MV-4-11 (cell line): ENCODE data around the gene PRRC1.
"Not testable (repeated sequence)": the region's sequence is repeated elsewhere in the genome, so short reads cannot be mapped to it uniquely, and the experiment has no call there.

ENCODE experiments used
- DNase-seq: peaks from one replicate; lab custom pipeline; 2025; lab: John Stamatoyannopoulos, UW

The PRRC1 gene

DNA sequence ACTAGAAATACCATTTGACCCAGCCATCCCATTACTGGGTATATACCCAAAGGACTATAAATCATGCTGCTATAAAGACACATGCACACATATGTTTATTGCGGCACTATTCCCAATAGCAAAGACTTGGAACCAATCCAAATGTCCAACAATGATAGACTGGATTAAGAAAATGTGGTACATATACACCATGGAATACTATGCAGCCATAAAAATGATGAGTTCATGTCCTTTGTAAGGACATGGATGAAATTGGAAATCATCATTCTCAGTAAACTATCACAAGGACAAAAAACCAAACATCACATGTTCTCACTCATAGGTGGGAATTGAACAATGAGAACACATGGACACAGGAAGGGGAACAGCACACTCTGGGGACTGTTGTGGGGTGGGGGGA, 27.8 kb downstream of the PRRC1 start:
- not testable (repeated sequence) for DNase-seq

DNA sequence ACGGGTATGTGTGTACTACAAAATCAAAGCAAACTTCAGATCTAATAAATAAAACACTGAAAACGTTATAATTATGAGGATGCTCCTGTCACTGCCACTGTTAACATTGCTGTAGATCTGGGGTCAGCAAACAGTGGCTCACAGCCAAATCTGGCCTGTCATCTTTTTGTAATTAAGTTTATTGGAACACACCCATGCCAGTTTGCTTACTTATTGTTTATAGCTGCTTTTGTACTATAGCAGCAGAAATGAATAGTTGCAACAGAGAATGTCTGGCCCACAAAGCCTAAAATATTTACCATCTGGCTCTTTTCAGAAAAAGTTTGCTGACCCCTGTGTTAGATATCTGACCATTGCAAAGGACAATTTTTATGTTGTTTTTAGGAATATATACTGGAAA, 32.1 kb downstream of the PRRC1 start:
- no peak for DNase-seq

DNA sequence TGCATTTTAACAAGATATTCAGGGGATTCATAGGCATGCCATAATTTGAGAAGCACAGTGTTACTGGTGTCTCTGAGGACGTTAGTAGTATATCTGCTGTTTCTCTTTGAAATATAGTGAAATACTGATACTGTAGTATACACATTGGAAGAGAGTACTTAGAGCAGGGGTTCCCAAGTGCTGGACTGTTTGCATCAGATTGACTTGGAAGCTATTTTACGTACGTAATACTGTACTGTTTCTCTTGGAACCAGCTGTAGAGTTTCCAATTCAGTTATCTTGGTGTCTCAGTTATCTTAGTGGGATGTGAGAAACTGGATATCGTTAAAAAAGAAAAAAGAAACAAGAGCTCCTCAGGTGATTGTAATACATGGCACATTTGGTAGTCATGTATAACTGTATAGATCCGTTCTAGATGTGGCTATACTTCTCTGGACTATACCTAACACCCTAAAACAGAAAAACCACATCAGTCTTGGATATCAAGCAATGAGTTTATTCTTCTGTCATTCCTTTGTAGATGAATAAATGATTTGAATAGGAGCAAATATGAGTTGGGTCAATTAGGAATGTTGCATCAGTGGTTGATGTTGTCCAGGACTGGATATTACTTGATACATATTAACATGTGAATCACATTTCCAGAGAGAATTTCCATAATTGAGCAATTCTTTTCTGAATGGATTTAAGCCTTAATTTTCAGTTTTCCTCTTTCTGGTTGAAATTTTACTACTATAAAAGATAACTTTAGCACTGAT, 33.4 kb downstream of the PRRC1 start:
- no peak for DNase-seq

GRCh38 chr5:127551410-127552041, 34.1 kb downstream of the PRRC1 start:
- DNase-seq = no peak

DNA sequence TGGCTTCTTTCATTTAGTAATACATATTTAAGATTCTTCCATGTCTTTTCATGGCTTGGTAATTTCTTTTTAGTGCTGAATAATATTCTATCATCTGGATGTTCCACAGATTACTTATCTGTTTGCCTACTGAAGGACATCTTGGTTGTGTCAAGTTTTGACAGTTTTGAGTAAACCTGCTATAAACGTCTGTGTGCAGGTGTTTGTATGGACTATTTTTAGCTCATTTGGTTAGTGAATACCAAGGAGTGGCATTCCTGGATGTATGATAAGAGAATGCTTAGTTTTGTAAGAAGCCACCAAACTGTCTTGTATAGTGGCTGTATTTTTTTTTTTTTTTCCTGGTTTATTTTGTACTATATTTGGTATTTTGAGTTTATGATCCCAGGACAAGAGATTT, 38.4 kb downstream of the PRRC1 start:
- no peak for DNase-seq

DNA sequence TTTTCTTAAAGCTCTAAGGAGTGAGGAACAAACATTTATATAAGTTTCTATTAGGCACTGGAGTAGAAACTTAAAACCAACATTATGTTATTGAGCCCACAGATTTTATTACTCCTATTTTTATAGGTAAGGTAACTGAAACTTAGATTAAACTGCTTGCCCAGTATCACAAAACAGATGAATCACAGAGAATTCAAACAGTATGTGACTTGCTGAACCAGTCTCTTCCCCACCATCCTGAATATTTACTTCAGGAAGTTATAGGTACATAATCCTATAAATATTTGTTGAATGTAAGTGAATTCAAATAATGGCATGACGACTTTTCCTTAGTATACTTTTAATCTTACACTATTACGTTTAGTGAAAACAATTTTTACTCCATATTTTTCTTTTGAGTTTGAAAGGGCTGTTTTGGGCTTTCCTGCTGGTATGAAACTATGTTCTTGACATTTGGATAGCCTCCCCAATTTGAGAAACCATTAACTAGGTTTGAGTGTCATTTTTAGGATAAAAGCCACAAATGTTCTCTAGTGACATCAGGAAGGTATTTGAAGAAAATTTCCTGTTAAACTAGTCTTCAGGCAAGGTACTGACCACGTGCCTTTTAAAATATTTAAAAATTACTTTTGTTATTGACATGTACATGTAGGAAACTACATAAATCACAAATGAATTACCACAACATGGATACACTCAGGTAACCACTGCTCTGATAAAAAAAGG, 39.3 kb downstream of the PRRC1 start:
- no peak for DNase-seq

DNA sequence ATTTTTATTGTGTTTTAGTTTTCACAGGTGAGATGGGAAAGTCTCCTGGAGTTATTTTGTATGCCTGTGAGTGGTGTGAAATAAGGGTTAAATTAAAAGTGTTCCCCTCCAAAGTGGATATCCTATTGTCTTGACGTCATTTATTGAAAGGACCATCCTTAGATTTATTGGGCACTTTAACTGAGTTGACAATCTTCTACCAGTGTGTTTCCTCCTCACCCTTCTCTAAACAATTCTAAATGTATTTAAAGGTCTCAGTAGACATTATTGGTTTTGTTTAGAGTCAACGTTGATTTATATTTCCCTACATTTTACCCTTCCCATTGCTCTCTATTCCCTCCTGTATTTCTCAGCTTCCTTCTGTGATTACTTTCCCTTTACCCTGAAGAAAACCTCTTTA, 40.8 kb downstream of the PRRC1 start:
- DNase-seq = no peak

GRCh38 chr5:127561254-127561653, 43.8 kb downstream of the PRRC1 start:
- DNase-seq = no peak

DNA sequence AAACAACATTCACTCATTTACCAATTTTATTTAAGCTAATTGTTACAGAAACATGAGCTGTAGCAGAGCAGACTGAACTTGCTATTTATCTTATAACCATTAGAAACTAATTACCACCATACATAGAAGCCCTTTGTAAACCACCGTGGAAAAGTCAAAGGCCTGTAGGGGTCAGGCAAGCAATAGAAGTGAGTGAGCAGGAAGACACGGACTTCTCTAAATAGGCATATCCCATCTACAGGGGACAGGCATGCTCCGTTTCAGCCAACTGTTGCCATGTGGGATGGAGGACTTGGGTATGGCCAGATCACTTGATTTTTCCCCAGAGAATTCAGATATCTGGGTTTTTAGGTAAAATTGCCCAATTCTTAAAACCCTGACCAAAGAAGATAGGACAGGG, 44.8 kb downstream of the PRRC1 start:
- peak; percentile 38 for DNase-seq

- DNase-seq = no peak
These were observed 45.7 kb downstream of the PRRC1 start for GRCh38 chr5:127563136-127563535.

GRCh38 chr5:127564002-127564769, 46.7 kb downstream of the PRRC1 start:
- peak; percentile 56 for DNase-seq

DNA sequence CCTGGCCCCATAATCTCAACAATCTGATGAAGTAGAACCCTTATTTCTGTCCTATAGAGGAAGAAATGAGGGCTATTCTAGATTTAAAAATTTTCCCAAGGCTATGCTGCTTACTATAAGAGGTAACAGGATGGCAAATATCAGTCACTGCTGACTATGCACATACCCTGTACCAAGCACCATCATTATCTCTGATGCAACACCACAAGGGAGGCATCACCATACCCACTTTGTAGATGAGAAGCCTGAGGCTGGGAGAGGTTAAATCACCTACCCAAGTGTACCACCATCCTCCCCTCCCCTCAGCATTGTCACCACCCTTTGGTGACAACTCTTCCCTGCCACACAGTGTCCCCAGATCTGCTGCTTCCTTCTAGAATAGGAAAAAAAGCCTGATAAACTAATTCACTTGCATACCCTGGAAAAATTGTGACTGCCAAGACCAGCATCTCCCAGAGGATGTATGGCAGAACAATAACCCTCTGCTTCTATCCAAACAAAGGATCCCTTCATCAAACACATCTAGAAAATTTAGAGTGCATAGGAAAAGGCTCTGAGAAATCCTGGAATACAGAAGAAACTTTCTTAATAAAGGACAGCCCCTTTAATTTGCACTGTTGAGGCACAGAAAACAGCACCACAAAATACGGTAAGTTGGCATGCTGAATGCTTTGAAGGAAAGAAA, 48.3 kb downstream of the PRRC1 start:
- no peak for DNase-seq

- DNase-seq = peak; percentile 63
These were observed 49.8 kb downstream of the PRRC1 start for GRCh38 chr5:127567026-127567768.

DNA sequence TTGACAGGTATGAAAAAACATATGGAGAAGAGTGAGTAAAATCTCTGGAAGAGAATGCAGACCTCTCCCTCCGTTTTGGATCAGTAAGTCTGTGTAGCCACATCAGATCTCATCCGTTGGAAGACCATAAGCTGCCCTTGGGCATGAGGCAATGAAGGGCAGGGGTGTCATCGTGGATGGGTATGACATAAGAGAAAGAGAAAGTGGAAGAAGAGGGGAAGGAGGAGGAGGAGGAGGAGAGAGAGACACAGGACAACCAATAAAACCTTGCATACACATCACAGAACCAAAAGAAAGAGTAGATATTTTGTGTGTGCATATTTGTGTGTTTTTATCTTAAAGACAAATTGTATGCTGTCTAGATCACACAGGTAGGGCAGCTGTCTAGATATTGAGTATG, 50.7 kb downstream of the PRRC1 start:
- no peak for DNase-seq

DNA sequence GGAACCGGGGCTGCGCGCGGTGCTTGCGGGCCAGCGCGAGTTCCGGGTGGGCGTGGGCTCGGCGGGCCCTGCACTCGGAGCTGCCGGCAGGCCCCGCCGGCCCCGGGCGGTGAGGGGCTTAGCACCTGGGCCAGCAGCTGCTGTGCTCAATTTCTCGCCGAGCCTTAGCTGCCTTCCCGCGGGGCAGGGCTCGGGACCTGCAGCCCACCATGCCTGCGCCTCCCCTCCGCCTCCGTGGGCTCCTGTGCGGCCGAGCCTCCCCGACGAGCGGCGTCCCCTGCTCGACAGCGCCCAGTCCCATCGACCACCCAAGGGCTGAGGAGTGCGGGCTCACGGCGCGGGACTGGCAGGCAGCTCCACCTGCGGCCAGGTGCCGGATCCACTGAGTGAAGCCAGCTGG, 52.0 kb downstream of the PRRC1 start:
- DNase-seq = not testable (repeated sequence)

DNA sequence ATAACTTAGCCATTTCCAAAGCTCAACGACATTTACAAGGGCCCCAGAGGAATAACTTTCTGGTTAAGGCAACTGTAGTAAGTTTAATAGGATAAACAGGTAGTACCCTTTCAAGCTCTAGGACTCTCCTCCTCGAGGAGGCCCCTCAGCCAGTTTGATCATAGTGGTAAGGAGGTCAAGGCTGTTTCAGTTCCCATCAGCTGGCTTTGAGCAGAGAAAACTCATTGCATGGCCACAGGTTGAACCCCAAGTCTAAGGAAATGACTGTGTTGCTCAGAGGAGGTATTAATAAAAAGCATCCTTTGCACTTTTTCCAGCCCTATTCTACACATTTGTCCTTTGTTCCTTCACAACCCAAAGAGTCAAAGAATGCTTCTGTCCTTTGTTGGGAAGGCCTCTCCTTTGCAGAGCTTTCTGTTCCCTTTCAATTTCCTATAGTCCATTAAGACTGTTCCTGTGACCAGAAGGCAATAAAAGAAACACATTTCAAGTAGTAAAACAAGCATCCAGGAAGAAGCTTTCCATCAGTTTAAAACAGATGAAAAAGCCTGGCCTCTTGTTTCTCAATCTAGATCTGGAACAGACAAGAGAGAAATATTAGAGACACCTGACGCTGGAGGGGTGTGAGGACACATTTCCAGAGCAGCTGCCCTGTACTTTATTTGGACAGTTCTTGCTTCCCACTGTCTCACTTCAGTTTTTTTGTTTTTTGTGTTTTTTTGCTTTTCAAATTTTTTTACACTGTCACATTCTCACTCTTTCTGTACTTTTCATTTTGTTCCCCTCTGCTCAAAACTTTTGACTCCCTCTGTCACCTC, 54.1 kb downstream of the PRRC1 start:
- DNase-seq = peak; percentile 58

GRCh38 chr5:127572930-127573329, 55.5 kb downstream of the PRRC1 start:
- peak; percentile 3 for DNase-seq

- no peak for DNase-seq
These were observed 57.6 kb downstream of the PRRC1 start for GRCh38 chr5:127574852-127575679.

DNA sequence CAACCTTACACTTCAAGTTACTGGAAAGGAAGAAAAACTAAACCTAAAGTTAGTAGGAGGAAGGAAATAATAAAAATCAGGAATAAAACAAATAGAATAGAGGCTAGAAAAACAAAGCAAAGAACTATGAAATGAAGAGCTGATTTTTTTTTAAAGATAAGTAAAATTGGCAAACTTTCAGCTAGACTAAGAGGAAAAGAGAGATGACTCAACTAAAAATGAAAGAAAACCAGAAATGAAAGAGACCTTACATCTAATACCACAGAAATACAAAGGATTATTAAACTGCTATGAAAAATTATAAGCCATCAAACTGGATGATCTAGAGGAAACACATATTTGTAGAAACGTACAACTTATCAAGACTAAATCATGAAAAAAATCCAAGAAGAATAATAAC, 60.0 kb downstream of the PRRC1 start:
- DNase-seq = no peak
